ENCODE measurements around the gene BTG4.

The BTG4 gene

DNA sequence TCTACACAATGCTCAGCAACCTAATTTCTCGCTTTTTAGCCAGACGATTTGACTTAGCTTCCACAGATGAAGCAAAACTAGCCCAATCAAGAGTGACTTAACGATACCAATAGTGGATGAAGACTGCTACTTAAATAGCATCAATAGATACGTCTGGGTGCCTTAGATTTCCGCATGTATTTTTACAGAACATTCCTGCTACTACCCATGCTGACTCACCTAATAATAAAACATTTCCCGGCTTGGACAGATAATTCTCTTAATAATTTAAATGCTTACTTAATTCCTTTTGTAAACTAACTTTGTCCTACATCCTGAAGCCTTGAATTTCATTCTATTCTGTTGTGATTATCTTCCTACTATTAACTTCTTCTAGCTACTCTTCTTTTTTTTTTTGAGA, 23.1 kb upstream of the BTG4 start:
- DNase-seq = no peak

DNA sequence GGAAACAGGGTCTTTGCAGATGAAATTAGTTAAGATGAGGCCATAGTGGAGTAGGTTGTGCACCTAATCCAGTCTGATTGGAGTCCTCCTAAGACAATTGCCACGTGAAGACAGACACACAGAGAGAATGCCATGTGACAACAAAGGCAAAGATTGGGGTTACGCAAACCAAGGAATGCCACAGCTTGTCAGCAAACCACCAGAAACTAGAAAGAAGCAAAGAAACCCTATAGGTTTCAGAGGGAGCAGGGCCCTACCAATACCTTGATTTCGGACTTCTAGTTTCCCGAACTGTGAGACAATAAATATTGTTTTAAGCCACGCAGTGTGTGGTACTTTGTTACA, 20.2 kb upstream of the BTG4 start:
- DNase-seq = no peak

DNA sequence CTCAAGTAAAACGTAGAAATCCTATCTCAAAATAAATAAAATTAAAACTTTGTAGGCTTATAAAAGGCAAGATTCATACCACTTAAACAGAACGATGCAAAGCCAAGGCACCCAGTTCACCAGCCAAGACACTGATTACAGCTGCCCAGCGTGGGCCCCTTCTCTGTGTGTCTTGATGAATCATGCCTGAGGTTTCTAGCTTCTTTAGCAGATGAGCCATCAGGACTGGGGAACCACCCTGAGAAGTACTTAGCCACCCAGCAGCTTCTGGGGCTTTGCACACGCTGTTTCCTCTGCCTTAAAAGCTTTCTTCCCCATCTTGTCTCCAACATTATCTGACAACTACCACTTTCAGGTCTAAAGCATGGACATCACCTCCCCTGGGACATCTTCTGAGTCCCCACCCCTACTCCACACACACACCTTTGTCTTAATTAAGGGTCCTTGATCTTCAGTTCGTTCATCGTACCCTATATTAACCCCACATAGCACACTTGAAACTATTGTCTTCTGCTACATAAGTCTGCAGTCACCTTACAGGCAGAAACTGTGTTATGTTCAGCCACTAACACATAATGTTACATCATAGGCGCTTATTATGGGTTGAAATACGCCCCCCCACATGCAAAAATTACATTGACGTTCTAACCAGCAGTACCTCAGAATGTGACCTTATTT, 19.6 kb upstream of the BTG4 start:
- DNase-seq = no peak

DNA sequence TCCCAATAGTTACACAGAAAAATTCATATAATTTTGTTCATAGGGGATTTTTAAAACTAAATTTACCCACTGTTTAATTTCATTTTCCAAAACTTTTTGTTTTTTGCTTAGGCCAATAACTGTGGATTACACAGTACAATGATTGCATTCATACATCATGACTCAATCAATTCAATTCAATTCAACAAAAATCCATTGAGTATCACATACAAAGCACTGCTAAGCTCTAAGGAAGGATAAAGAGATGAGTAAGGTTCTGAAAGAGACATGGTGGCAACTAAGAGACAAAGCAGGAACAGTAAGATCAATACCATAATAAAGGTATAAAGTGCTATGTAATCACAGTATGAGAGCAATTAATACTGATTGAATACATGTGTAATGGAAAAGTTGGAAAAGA, 18.9 kb upstream of the BTG4 start:
- DNase-seq = no peak

DNA sequence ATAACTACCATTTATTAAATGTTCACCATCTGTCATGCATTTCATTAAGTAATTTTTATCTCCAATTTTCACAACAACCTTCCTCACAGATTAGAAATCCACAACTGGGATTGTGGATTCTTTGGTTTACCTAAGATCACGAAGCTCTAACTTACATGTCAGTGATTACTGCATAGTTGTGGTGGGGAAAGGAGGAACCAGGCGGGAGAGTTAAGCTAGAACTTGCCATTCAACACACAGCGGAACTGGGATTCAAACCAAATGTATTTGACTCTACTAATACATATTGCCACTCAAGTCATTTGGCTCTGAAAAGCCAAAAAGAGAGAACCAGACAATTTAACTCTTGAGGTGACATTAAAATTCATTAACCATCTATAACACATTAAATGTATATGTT, 17.9 kb upstream of the BTG4 start:
- DNase-seq = no peak

DNA sequence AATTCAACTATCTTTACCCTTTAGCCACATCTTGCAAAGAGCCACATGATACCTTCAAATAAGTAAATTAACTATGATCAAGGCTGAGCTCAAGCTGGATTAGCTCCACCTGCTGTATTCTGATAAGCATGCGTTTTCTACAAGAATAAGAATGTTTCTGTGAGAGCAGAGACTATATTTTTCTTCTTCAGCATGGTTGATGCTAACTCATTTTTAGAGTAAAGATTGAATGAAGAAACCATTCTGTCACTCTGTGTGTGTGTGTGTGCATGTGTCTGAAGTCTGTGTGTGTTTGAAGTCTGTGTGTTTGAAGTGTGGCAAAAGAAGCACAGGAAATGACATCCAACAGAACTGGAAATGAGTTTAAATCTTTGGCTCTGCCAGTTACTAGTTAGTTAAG, 16.4 kb upstream of the BTG4 start:
- no peak for DNase-seq

DNA sequence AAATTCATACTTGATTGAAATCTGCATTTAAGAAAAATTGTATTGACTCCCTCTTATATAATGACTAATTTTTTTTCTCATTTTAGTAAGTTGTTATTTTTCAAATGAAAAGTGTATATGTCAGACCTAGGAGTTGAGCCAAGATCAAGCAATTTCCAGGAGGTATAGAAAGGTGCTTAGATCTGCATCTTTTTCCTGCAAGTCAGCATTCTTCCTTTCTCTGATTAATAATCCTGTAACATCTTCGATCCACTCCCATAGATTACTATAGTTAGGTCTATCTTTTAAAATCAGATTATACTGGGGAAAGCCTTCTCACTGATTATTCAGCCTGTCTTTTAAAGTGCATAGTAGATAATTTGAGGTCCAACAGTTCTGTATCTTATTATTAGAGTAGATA, 15.1 kb upstream of the BTG4 start:
- no peak for DNase-seq

DNA sequence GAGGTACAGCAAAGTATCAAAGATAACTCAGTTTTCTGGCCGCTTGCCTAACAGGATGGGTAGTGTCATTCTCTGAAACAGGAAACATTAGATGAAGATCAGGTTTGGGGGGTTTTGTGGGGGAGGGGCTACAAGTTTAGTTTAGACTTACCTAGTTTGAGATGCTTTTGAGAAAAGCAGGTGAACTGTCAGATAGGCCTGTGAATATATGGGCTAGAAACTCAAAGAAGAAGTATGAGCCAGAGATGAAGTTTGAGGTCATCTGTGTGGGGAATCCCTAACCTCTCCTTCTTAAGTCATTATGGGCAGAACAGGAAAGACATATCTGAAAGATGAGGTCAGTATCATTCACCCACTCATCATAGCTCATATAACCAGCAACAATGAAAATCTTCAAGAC, 14.3 kb upstream of the BTG4 start:
- DNase-seq = no peak

DNA sequence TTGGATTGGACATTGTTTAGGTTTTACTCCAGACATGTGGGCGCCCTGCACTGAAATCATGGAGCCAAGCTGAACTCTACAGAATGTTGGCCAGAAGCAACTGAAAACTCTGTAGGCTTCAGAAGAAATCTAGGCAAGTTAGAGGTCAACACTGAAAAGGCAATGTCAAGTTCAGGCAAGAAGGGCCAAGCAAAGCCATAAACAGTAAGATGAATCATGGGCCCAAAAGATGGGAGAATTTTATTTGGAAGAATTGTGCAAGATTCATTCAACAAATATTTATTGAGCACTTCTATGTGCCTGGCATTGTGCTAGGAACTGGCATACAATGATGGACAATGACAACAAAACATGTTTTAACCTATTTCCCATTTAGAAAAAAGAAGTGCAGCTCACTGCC, 13.3 kb upstream of the BTG4 start:
- DNase-seq = no peak

DNA sequence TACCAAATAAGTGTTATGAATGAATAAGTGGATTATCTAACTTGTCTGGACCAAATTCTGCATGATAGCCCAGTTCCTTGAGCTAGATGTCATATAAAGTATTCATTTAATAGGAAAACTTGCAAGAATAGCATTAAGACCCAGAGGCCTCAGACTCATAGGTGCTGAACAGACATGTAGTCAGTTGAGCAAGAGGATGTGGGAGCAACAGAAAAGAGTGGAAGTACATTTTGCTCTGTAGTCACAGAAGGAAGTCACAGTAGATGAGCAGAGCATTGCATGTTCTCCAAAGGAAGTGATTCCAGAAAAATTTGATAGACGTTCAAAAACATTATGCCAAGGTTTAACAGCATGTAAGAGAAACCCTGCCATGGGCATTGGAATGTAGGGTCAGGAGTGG, 11.9 kb upstream of the BTG4 start:
- no peak for DNase-seq

DNA sequence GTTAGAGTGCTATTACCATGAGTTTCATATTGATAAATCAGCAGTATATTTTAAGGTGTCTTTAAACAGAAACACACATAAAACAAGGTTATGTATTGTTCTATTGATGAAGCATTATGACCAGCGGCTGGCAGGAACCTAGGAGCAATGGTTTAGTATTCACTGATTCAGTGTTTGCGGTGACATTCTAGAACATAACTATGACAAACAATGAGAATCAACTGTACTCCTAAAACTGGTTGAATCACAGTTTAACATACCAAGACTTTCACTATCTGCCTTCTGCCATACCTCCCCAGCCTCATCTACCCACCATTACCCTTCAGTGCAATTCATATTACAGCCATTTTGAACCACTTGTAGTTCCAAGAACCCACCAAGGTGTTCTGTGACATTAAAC, 11.2 kb upstream of the BTG4 start:
- DNase-seq = no peak

DNA sequence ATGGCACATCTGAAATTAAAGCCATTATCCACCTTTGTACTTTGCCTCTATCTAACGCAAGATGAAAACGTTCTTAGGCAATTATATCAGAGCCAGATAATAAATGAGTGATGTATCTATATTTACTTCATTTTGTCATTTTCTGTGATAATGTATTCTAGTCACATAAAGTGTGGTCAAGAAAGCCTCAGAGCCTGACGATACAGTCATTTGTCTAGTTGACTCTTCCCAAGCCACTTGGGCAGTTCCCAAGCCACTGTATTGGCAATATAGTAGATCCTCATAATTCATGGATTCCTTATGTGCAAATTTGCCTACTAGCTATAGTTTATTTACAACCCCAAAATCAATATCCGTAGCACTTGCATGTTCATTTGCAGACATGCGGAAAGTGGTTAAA, 10.2 kb upstream of the BTG4 start:
- no peak for DNase-seq

DNA sequence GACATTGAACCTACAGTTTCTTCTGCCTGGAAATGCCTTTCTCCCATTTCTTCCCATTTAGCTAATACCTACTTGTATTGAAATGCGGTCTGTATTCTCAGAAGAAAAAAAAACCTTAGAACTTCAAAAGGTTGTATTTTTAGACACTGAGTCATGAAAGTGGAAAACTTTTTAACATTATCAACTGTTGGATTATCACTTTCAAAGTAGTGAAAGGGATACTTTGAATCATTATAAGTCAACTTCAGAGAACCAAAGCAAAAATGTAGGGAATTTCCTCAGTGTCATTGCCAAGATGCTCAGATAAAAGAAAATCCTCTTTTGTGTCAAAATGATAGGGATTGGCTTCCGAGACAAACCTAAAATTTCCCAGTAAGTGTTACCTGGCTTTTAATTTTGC, 8.9 kb upstream of the BTG4 start:
- DNase-seq = no peak

DNA sequence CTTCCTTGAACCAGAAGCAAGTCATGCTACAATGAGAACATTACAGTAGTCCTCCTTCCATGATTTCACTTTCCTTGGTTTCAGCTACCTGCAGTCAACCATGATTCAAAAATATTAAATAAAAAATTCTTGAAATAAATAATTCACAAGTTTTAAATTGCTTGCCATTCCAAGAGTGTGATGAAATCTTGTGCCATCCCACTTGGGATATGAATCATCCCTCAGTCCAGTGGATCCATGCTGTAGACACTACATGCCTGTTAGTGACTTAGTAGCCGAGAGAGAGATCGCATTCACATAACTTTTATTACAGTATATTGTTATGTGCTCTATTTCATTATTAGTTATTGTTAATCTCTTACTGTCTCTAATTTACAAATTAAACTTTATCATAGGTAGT, 8.4 kb upstream of the BTG4 start:
- DNase-seq = no peak

DNA sequence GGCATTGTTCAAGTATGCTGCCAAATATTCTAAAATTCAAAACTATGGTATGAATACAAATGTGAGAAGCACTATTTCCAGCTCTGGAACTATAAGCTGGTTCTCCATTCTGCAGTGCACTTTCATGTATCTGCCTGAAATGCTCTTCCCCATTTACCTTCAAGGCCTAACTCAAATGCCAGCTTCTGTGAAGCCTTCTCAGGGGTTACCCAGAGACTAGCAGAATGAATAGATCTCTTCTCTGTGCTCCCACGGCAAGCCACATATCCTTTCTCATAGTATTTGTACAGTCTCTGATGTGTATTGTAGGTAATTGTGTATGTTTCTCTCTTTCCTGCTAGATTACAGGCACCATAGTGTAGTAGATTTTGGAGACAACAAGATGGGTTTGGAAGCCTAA, 6.5 kb upstream of the BTG4 start:
- no peak for DNase-seq

DNA sequence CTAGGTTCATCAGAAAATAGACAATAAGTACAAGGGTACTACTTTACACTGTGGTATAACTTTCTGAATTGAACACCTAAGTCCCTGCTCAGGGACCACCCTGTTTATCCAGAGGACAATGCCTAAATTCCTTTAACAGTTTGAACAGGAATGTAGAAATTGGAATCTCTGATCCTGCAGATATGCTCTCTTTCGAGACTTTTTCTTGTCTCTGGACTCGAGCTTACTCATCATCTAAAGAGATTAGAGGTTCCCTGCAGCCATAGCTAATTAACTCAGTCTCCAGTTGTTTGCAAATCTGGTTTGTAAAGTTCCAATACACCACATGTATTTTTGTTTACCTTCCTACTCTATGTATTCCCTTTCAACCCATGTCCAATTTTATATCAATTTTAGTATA, 3.4 kb upstream of the BTG4 start:
- DNase-seq = no peak

DNA sequence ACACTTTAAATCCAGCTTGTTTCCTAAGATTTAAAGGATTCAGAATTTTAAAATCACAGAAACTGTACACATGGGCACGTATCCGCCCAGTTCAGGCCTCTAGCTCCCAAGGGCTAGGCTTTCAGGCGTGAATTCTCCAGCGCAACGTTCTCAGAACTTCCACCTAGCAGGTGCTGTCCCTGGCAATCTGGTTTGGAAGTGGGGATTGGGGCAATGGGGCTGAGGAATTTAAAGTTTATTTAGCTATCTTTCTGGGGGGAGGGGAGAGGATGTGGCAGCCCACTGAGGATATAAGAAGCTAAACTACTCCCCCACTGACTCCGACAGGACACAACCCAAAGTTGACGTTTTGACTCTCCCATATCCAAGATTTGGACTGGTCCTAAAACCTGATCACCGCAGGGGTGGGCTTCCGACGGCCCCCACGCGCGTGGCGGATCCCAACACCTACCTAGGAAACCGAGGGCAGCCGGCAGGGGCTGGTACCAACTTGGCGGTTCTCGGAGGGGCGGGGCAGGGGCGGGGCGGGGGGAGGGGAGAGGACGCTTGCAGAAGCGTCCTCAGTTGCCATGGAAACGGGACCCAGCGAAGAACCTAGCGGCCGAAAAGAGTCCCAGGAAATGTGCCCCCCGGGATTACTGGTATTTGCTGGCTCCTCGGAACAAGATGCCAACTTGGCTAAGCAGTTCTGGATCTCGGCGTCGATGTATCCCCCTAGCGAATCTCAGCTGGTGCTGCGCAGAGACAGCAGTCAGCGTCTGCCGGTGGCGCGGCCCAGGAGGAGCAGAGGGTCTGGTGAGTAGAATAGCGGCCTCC, 2.2 kb upstream of the BTG4 start, which contains the start of gene HOATZ:
Gene HOATZ (plus strand): TSS at position 563 of the 816 bp plus-strand sequence. CDS start 7 bp downstream, at position 570.
- no peak for DNase-seq

DNA sequence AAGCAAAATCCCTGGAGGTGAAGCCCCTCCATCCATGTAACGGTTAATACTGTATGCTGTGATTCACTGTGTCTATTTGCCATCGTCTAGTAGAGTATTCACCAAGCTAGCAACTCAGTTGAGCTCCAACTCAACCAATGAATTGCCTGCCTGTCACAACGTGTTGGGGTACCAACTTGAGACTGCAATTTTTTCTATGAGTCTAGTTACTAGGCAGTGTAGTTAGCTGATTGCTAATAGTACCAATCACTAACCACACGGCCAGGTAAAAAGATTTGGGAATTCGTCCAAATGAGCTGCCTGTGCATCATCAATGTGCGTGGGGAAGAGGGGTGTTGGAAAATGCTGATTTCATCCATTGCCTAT, 1.0 kb upstream of the BTG4 start:
- DNase-seq = no peak

DNA sequence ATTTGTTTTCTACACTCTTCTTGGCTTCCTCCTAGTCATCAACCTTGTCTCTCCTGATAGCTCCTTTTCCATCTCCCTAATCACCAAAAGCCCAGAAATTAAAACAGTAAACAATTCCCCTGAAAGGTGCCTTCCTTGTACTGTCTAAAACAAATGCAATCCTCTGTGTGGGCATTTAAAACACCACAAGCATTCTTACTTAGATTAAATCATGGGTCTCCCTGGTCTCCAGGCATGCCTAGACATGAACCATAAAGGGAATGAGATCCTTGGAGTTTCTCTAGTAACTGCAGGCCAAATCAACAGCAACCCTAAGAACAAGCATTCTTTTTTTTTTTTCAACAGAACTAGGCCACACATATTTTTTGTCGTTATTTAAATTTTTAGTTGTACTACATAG, 1.9 kb downstream of the BTG4 start:
- peak; percentile 53 for DNase-seq

DNA sequence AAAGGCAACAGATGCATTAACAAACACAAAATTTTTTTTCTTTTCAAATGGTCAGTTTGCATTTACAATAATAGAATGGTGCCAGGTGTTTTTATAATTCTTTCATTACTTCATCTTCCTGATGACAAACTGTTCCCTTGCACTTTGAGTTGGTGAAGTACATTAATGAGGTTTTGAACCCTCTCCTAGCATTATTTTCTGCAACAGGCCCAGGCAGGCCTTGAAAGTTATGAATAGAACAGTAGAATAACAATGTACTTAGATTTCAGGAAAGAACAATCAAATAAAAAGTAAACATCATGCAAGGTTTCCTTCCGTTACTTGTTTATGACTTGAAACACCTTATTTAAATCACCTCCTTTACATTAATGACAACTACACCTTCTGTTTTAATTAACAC, 9.6 kb downstream of the BTG4 start:
- DNase-seq = peak; percentile 26

DNA sequence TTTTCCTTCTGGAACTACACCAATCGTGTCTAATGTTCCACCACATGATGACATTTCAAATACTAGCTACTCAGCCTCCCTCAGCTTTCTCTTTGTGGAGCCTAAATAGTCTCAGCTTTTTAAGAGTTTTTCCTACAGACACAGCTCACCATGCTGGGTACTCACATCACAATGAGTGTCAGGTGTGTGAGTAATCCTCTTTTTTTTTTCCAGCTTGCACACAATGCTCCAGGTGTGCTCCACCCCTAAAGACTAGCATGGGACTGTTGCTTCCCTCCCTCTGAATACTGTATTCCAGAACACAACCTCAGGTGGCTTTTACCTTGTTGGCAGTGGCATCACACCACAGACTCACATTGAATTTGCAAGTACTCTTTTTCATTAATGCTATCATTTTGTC, 11.7 kb downstream of the BTG4 start:
- no peak for DNase-seq

DNA sequence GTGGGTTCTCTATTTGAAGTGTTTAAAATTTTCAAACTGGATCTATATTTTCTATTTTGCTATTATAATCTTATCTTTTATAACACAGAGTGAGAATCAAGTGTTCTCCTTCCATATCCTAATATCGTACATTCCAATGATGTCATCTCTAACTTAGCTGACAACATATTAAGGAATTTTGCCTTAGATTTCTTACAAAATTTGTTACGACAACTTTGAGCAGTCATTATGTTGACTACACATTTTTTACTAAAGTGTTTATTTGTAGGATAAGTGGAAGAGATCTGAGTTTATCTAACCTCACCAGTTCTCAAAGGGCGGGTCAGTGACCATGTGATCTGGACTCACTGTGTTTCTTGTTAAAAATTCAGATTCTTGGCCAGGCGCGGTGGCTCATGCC, 12.7 kb downstream of the BTG4 start:
- DNase-seq = no peak

DNA sequence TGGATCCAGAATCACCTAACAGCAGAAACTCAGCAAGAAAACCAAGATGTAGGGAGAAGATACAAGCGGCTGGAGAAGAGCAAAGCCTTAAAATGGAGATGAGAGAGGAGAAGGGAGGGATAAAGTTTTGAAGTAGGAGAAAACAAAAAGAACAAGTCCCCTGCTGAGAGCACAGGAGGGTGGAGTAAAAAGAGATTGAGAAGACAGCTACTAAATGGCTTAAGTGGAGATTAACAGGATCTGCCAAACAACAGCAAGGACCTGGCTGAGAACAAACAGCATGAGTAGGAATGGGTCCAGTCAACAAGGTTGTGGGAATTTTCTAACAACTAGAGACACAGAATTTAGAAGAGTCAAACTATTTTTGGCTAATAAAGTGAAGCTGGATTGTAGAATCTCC, 18.1 kb downstream of the BTG4 start:
- no peak for DNase-seq

DNA sequence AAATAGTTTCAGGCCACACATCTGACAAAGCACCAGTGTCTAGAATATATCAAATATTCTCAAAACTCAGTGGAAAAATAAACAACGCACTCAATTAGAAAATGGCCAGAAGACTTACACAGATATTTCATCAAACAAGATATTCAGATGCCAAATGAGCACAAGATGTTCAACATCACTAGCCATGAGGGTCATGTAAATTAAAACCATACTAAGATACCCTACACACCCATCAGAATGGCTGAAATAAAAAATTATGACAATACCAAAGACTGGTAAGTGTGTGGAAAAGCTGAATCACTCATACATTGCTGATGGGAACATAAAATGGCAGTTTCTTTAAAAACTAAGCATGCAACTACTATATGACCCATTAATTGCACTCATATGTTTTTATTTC, 21.7 kb downstream of the BTG4 start:
- DNase-seq = no peak

DNA sequence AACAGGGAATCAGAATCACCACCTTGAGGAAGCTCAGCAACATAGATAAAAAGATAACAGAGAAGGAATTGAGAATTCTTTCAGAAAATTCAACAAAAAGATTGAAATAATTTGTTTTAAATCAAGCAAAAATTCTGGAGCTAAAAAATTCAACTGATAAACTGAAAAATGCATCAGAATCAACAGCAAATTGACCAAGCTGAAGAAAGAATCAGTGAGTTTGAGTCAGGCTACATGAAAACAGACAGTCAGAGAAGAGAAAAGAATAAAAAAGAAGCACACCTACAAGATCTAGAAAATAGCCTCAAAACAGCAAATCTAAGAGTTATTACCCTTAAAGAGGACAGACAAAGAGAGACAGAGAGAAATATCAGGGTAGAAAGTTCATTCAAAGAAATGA, 28.8 kb downstream of the BTG4 start:
- no peak for DNase-seq

Data from DMS79 treated with DMSO at 0.1 percent for 48 hours (cell line).